Ascending aorta (tissue), 2 donors: ENCODE results near the gene ARHGEF6. TPM values are rescaled to one million over a fixed set of nuclear protein-coding genes. Genes with fewer than 3 reads are reported as not detected.

Experiments used
- DNase-seq, 2 donors: peaks; one replicate each; pipeline ENCODE4 v3.0.0-alpha.2; 2019; ENCODE audit warnings: low spot score in 2 of 2
- H3K27ac ChIP-seq, 2 donors: fragments of 200-600 bp; sonication (generic); one replicate each; pipeline ENCODE4 v1.5.1; 2016 to 2017; ENCODE audit warnings: mild to moderate bottlenecking in 1 of 2
- H3K27me3 ChIP-seq: fragments of 200-600 bp; sonication (generic); one replicate; pipeline ENCODE4 v1.5.1; 2017
- H3K36me3 ChIP-seq, 2 donors: fragments of 200-600 bp; sonication (generic); one replicate each; pipeline ENCODE4 v1.5.1; 2016
- H3K4me1 ChIP-seq, 2 donors: fragments of 200-600 bp; sonication (generic); one replicate each; pipeline ENCODE4 v1.5.1; 2016 to 2017; ENCODE audit warnings: mild to moderate bottlenecking in 1 of 2
- H3K4me3 ChIP-seq, 2 donors: fragments of 200-600 bp; sonication (generic); one replicate each; pipeline ENCODE4 v1.5.1; 2016 to 2017; ENCODE audit warnings: mild to moderate bottlenecking in 1 of 2
- H3K9me3 ChIP-seq, 2 donors: fragments of 200-600 bp; sonication (generic); one replicate each; pipeline ENCODE4 v1.5.1; 2016
- CTCF ChIP-seq, 3 experiments: fragments of 200-600 bp in 2 of 3; fragments of 450-650 bp in 1 of 3; sonication (generic) in 2 of 3; IDR thresholded peaks; one replicate each; pipeline ENCODE4 v1.5.1; 2016 to 2019; ENCODE audit warnings: antibody characterized with exemption in 3 of 3, mild to moderate bottlenecking in 1 of 3, moderate library complexity in 1 of 3
- intact Hi-C: fragments of 100-400 bp; cut with DNase I; formaldehyde crosslinking; loops from one replicate; pipeline ENCODE4 v1.15.1; 2023
- total RNA-seq: library from RNA; depleted of rRNA; stranded (reverse); fragments of >200 nt; gene quantifications from one replicate; pipeline ENCODE4 v1.1.0, GENCODE V29; 2016

ARHGEF6 gene
- total RNA-seq, 1 donor from 2014 or later, result 17.6 TPM

GRCh38 chrX:136814847-136815750 is 34.4 kb upstream of the ARHGEF6 start:
- DNase-seq, result no peak
- Histone ChIP-seq H3K36me3 (peaks cover 2 to 3% of the 10 kb centered on the region in 2 donors), H3K9me3 (no peaks in the 10 kb centered on the region), H3K27me3 (no peaks in the 10 kb centered on the region), H3K27ac (no peak overlapping the region), H3K4me3 (no peak overlapping the region), H3K4me1 (no peaks in the 10 kb centered on the region)
- no peak for TF ChIP-seq CTCF (IDR thresholded peaks at IDR 0.05)
- intact Hi-C loops, result no loop called here

GRCh38 chrX:136812286-136812685 is 31.6 kb upstream of the ARHGEF6 start:
- Histone ChIP-seq H3K4me1 (no peaks in the 10 kb centered on the region), H3K36me3 (peaks cover 0 to 3% of the 10 kb centered on the region in 2 donors), H3K4me3 (no peak overlapping the region), H3K27me3 (no peaks in the 10 kb centered on the region), H3K9me3 (no peaks in the 10 kb centered on the region), H3K27ac (no peak overlapping the region)
- no peak for DNase-seq
- intact Hi-C loops, result no loop called here
- no peak for TF ChIP-seq CTCF (IDR thresholded peaks at IDR 0.05)

- TF ChIP-seq CTCF (IDR thresholded peaks at IDR 0.05), result no peak
- Histone ChIP-seq H3K36me3 (peaks cover 0 to 3% of the 10 kb centered on the region in 2 donors), H3K4me1 (no peaks in the 10 kb centered on the region), H3K27me3 (no peaks in the 10 kb centered on the region), H3K27ac (no peak overlapping the region), H3K4me3 (no peak overlapping the region), H3K9me3 (no peaks in the 10 kb centered on the region)
- DNase-seq, result no peak
- intact Hi-C loops, result no loop called here
Observed at GRCh38 chrX:136810493-136810892, 29.8 kb upstream of the ARHGEF6 start.

GRCh38 chrX:136806891-136807410 is 26.2 kb upstream of the ARHGEF6 start:
- no peak for TF ChIP-seq CTCF (IDR thresholded peaks at IDR 0.05)
- no peak overlapping the region for H3K4me3 ChIP-seq
- H3K9me3 ChIP-seq, result no peaks in the 10 kb centered on the region
- DNase-seq, result no peak
- intact Hi-C loops, result no loop called here
- no peak overlapping the region for H3K27ac ChIP-seq
- H3K36me3 ChIP-seq, result no peaks in the 10 kb centered on the region
- no peaks in the 10 kb centered on the region for H3K27me3 ChIP-seq
- no peaks in the 10 kb centered on the region for H3K4me1 ChIP-seq

GRCh38 chrX:136802515-136802914 is 21.8 kb upstream of the ARHGEF6 start:
- Histone ChIP-seq H3K36me3 (no peaks in the 10 kb centered on the region), H3K4me3 (no peak overlapping the region), H3K27ac (no peak overlapping the region), H3K4me1 (no peaks in the 10 kb centered on the region), H3K27me3 (no peaks in the 10 kb centered on the region), H3K9me3 (no peaks in the 10 kb centered on the region)
- TF ChIP-seq CTCF (IDR thresholded peaks at IDR 0.05), result no peak
- DNase-seq, result no peak
- intact Hi-C loops, result no loop called here
